A673 (cell line): ENCODE data around the gene CRYBG2.

Source experiments
- CTCF ChIP-seq: fragments of 300-800, 200-600 bp; sonication (generic); conservative IDR thresholded peaks from 2 replicates; pipeline ENCODE4 v1.5.1; 2017; ENCODE audit warnings: low read depth, mild to moderate bottlenecking, antibody characterized with exemption, low read length, moderate library complexity, mixed read lengths
- EZH2 ChIP-seq: fragments of 200-600 bp; sonication (generic); IDR thresholded peaks from 2 replicates; pipeline ENCODE4 v1.6.1; 2017; ENCODE audit warnings: borderline replicate concordance, low read depth, mild to moderate bottlenecking, mixed read lengths, antibody characterized with exemption, low read length; ENCODE audit not compliant: poor library complexity, severe bottlenecking

GRCh38 chr1:26403656-26404055, 49.7 kb upstream of the CRYBG2 start:
- TF ChIP-seq CTCF, result no peak
- no peak for TF ChIP-seq EZH2
